Gastrocnemius medialis (tissue), 4 donors: ENCODE data around the gene BSCL2.

Experiments
- POLR2A ChIP-seq, 2 donors: fragments of 450-650 bp; IDR thresholded peaks; one replicate each; pipeline ENCODE4 v1.6.1; 2017; ENCODE audit warnings: antibody characterized with exemption in 2 of 2, mild to moderate bottlenecking in 2 of 2, moderate library complexity in 2 of 2
- TF ChIP-seq, protein P1 (sequence below), 5 experiments: fragments of 450-650 bp in 3 of 5; fragments of 200-600 bp in 2 of 5; sonication (generic) in 2 of 5; IDR thresholded peaks in 4 of 5; conservative IDR thresholded peaks in 1 of 5; 1 replicate in 4 of 5; 2 replicates in 1 of 5; pipeline ENCODE4 v1.5.1; 2016 to 2019; ENCODE audit warnings: antibody characterized with exemption in 5 of 5, mild to moderate bottlenecking in 3 of 5, moderate library complexity in 3 of 5

DNA sequence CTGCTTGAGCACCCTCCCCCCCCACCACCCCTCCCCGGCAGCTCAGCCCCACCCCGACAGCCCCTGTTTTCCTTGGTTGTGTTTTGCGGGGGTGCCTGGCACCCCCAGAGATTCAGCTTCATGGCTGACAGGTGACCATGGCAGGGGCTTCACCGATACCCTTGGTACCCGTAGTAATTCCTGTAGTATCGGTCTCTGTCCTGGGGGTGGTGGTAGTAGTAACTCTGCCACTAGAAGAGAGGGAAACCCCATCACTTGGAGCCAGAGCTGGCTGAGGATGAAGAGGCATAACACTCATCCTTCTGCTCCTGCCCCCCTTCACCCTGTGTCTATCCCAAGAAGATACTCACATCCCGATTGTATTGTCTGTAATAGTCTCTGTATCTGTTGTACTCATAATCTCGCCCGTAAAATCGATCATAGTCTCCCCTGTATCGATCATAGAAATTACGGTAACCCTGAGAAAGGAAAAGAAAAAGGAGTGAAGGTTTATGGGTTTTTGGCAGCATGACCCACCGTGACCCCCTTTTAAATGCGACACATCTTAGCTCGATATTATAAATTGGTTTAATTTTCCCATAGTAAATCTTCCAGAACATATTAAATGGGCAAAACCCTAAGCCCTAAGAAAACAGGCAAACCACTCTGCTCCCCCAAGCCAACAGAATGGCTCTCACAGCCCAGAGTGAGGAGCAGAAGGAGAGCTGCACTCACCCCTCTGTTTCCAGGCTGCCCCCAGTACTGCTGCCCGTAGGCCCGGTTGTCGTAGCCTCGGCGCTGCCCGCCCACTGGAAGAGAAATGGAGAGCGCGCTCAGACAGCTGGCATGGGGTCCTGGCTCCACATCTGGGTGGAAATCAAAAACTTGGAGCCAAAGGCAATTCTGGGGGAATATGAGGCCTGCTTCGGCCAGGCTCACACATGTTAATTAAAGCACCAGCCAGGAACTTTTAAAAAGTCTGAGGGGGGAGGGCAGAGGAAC lies 8.2 kb upstream of the BSCL2 start:
- TF ChIP-seq, protein P1, sequence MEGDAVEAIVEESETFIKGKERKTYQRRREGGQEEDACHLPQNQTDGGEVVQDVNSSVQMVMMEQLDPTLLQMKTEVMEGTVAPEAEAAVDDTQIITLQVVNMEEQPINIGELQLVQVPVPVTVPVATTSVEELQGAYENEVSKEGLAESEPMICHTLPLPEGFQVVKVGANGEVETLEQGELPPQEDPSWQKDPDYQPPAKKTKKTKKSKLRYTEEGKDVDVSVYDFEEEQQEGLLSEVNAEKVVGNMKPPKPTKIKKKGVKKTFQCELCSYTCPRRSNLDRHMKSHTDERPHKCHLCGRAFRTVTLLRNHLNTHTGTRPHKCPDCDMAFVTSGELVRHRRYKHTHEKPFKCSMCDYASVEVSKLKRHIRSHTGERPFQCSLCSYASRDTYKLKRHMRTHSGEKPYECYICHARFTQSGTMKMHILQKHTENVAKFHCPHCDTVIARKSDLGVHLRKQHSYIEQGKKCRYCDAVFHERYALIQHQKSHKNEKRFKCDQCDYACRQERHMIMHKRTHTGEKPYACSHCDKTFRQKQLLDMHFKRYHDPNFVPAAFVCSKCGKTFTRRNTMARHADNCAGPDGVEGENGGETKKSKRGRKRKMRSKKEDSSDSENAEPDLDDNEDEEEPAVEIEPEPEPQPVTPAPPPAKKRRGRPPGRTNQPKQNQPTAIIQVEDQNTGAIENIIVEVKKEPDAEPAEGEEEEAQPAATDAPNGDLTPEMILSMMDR (IDR thresholded peaks at IDR 0.05 in 4 of 5, conservative IDR thresholded peaks at IDR 0.05 in 1 of 5): no peak
- no peak for TF ChIP-seq POLR2A (IDR thresholded peaks at IDR 0.05)
